GM12878 (cell line): ENCODE data around the gene NCAPD2. TPM values are rescaled to one million over a fixed set of nuclear protein-coding genes. Genes with fewer than 3 reads are reported as not detected.
"Not testable (repeated sequence)": the region's sequence is repeated elsewhere in the genome, so short reads cannot be mapped to it uniquely, and the experiment has no call there.

Source experiments
- ATAC-seq: fragments of 200-7000 bp; cut with Tn5 transposase; 3 replicates; pipeline ENCODE4 v1.9.1; 2020; ENCODE audit warnings: mild to moderate bottlenecking, moderate library complexity
- BruUV-seq: library from RNA; stranded (reverse); fragments of 400-500 nt; replicated peaks from 2 replicates; lab custom pipeline; 2021; lab: Mats Ljungman, UMichigan
- CTCF ChIA-PET: fragments of 300-600 bp; sonication (Branson Sonifier 250); formaldehyde crosslinking; extraction: SDS; loops from one replicate; lab custom pipeline; 2021; ENCODE audit warnings: inconsistent platforms; lab: Yijun Ruan, JAX
- POLR2A ChIA-PET: fragments of 350-600 bp; formaldehyde crosslinking; extraction: SDS; loops from one replicate; lab custom pipeline; 2021; ENCODE audit warnings: inconsistent platforms; lab: Charles Lee
- RAD21 ChIA-PET: fragments of 300-600 bp; sonication (Branson Sonifier 250); formaldehyde crosslinking; loops from one replicate; lab custom pipeline; 2023; ENCODE audit warnings: antibody characterized with exemption; ENCODE audit not compliant: unreplicated experiment; lab: Charles Lee
- SMC1A ChIA-PET: fragments of 300-600 bp; sonication (Branson Sonifier 250); formaldehyde crosslinking; loops from one replicate; lab custom pipeline; 2023; ENCODE audit not compliant: unreplicated experiment, uncharacterized antibody; lab: Charles Lee
- DNase-seq: peaks from one replicate; pipeline ENCODE4 v3.0.0-alpha.2; 2011; ENCODE audit warnings: low read depth, low spot score
- FAIRE-seq: peaks from 3 replicates; lab custom pipeline; 2011; peaks lifted over from hg19 to GRCh38; lab: Jason Lieb, UNC
- H2AFZ ChIP-seq: 2 replicates; pipeline ENCODE4 v1.6.0; 2011; ENCODE audit warnings: low read depth, low read length, control low read depth; ENCODE audit not compliant: control insufficient read depth
- H3K27ac ChIP-seq: 2 replicates; pipeline ENCODE4 v1.5.1; 2011; ENCODE audit warnings: control low read depth; ENCODE audit not compliant: control insufficient read depth, insufficient read depth
- H3K27me3 ChIP-seq, 2 experiments: replicated peaks in 1 of 2; 2 replicates each; pipeline versions ENCODE4 v1.6.0 to v1.6.1; 2011; ENCODE audit warnings: low read length in 1 of 2; ENCODE audit not compliant: control insufficient read depth in 2 of 2, insufficient read depth in 2 of 2
- H3K36me3 ChIP-seq, 2 experiments: 2 replicates each; pipeline ENCODE4 v1.5.1; 2011; ENCODE audit warnings: low read length in 1 of 2; ENCODE audit not compliant: control insufficient read depth in 2 of 2, insufficient read depth in 2 of 2
- H3K4me1 ChIP-seq: 2 replicates; pipeline ENCODE4 v1.6.1; 2011; ENCODE audit warnings: mild to moderate bottlenecking, low read length, moderate library complexity, mixed read lengths; ENCODE audit not compliant: control insufficient read depth, insufficient read depth
- H3K4me2 ChIP-seq: 2 replicates; pipeline ENCODE4 v1.6.0; 2011; ENCODE audit warnings: control low read depth; ENCODE audit not compliant: control insufficient read depth, insufficient read depth
- H3K4me3 ChIP-seq: fragments of 200-600 bp; sonication (generic); 2 replicates; pipeline ENCODE4 v1.5.1; 2016
- H3K79me2 ChIP-seq: 2 replicates; pipeline ENCODE4 v1.6.0; 2011; ENCODE audit warnings: low read length; ENCODE audit not compliant: control insufficient read depth, insufficient read depth
- H3K9ac ChIP-seq: 2 replicates; pipeline ENCODE4 v1.8.0; 2011; ENCODE audit warnings: low read length, control low read depth, mixed read lengths; ENCODE audit not compliant: control insufficient read depth, insufficient read depth
- H3K9me3 ChIP-seq: replicated peaks from 3 replicates; pipeline ENCODE4 v1.5.1; 2011; ENCODE audit warnings: mild to moderate bottlenecking, low read length; ENCODE audit not compliant: control insufficient read depth, insufficient read depth
- H4K20me1 ChIP-seq: 2 replicates; pipeline ENCODE4 v1.6.0; 2011; ENCODE audit not compliant: control insufficient read depth, insufficient read depth
- BACH1 ChIP-seq: fragments of 450-650 bp; IDR thresholded peaks from 2 replicates; pipeline ENCODE4 v1.6.1; 2017; ENCODE audit warnings: mild to moderate bottlenecking, borderline replicate concordance
- CBFB ChIP-seq: IDR thresholded peaks from 2 replicates; pipeline ENCODE4 v1.6.1; 2016; ENCODE audit warnings: antibody characterized with exemption, low read depth
- CTCF ChIP-seq, 3 experiments: IDR thresholded peaks in 2 of 3; conservative IDR thresholded peaks in 1 of 3; 2 replicates each; pipeline ENCODE4 v1.5.1; 2011; ENCODE audit warnings: low read depth in 3 of 3, low read length in 3 of 3, mild to moderate bottlenecking in 3 of 3, control low read depth in 2 of 3, moderate library complexity in 2 of 3, inconsistent platforms in 1 of 3, mixed read lengths in 1 of 3; ENCODE audit not compliant: control insufficient read depth in 2 of 3, insufficient read depth in 1 of 3; ENCODE audit errors: extremely low read depth in 1 of 3
- POLR2A ChIP-seq: IDR thresholded peaks from 2 replicates; pipeline ENCODE4 v1.6.1; 2011; ENCODE audit warnings: low read depth, mild to moderate bottlenecking, low read length
- POLR2AphosphoS5 ChIP-seq: IDR thresholded peaks from 2 replicates; pipeline ENCODE4 v1.6.1; 2011; ENCODE audit warnings: mild to moderate bottlenecking, low read length, inconsistent platforms
- RAD21 ChIP-seq: IDR thresholded peaks from 2 replicates; pipeline ENCODE4 v1.6.1; 2011; ENCODE audit warnings: mild to moderate bottlenecking, low read depth, low read length, moderate library complexity; ENCODE audit not compliant: insufficient read depth
- SIN3A ChIP-seq: IDR thresholded peaks from 2 replicates; pipeline ENCODE4 v1.6.1; 2012; ENCODE audit warnings: low read depth, low read length, improper control_type of control experiment
- SMARCA5 ChIP-seq: fragments of 450-650 bp; IDR thresholded peaks from 2 replicates; pipeline ENCODE4 v1.6.1; 2017; ENCODE audit warnings: mild to moderate bottlenecking
- SMC3 ChIP-seq: IDR thresholded peaks from 2 replicates; pipeline ENCODE4 v1.6.1; 2011; ENCODE audit warnings: low read length, improper control_type of control experiment, borderline replicate concordance
- YY1 ChIP-seq: IDR thresholded peaks from 2 replicates; pipeline ENCODE4 v1.6.1; 2011; ENCODE audit warnings: low read depth, mild to moderate bottlenecking, low read length
- WGBS: methylation state at CpG from one replicate; pipeline ENCODE4 v1.1.6; 2016; ENCODE audit warnings: low lambda C conversion rate; ENCODE audit not compliant: insufficient replicate concordance, insufficient coverage; ENCODE audit errors: missing lambda C conversion rate; 5-methylcytosine and 5-hydroxymethylcytosine counted together
- in situ Hi-C: fragments of 300-500 bp; cut with MboI; formaldehyde crosslinking; loops from 9 replicates; pipeline ENCODE4 v1.14.3; 2018; ENCODE audit warnings: mixed read lengths
- intact Hi-C: fragments of 100-400 bp; cut with micrococcal nuclease; formaldehyde crosslinking; loops from one replicate; pipeline ENCODE4 v1.14.2; 2022; ENCODE audit not compliant: unreplicated experiment
- polyA plus RNA-seq, 11 experiments: library from polyadenylated mRNA; depleted of rRNA in 4 of 11; unstranded in 6 of 11; stranded (reverse) in 5 of 11; fragments of >200 nt; fragmentation: Nextera tagmentation in 4 of 11; fragmentation: Illumina TruSeq in 1 of 11; extraction: Ambion mirVana in 4 of 11; extraction: Trizol in 1 of 11; gene quantifications; 1 replicate in 1 of 11; 2 replicates in 10 of 11; pipeline versions ENCODE4 v1.2.1 to v1.2.3, GENCODE V29; 2011 to 2016; ENCODE audit warnings: inconsistent platforms in 2 of 11, missing spikeins in 2 of 11, low read depth in 1 of 11
- total RNA-seq, 4 experiments: library from RNA; depleted of rRNA in 3 of 4; stranded (reverse); fragments of >200 nt in 3 of 4; fragmentation: Illumina TruSeq in 1 of 4; extraction: Trizol in 1 of 4; gene quantifications; 2 replicates each; pipeline versions ENCODE4 v1.2.1 to v1.2.3, GENCODE V29; 2013 to 2021

Gene NCAPD2
- total and polyA plus RNA-seq, 10 of the 15 experiments (the other 5 are each of a cell fraction or from before 2014, with no cell fraction given): 24.2 to 160 (median 110) TPM

- Histone ChIP-seq H3K4me1 (peaks cover 26% of the 10 kb centered on the region), H3K4me2 (peak overlapping the region; percentile 98), H3K9ac (peak overlapping the region; percentile 79), H4K20me1 (peaks cover 24% of the 10 kb centered on the region), H3K27ac (peak overlapping the region; percentile 9; the same call in 1 of the 2 replicates), H3K79me2 (peaks cover 56% of the 10 kb centered on the region), H3K4me3 (peak overlapping the region; percentile 83), H3K36me3 (peaks cover 24 to 30% of the 10 kb centered on the region in 2 experiments; a peak in 3 of 4 replicates)
- in situ Hi-C loops, H3K9me3 ChIP-seq, DNase-seq, H3K27me3 ChIP-seq, H2AFZ ChIP-seq: not testable (repeated sequence)
- ChIA-PET CTCF (interaction anchor here (0.6 to 7.7 kb wide), 48 partner anchors 9 to 329 kb away, joined by 3 to 91 read pairs (median 4); partner anchors contain the start of genes CD27, CDCA3, COPS7A and IFFO1), RAD21 (interaction anchor here (0.7 to 6.9 kb wide), 17 partner anchors 16 to 549 kb away, joined by 3 to 67 read pairs (median 5); partner anchors contain the start of genes MRPL51, TAPBPL and VAMP1), POLR2A (interaction anchor here (0.6 to 4.3 kb wide), 5 partner anchors 15 to 211 kb away, joined by 3 to 19 read pairs (median 3); no protein-coding TSS in a partner anchor), SMC1A (interaction anchor here (0.6 to 7.9 kb wide), 20 partner anchors 9 to 215 kb away, joined by 3 to 83 read pairs (median 4); partner anchors contain the start of gene TAPBPL)
- TF ChIP-seq CBFB (0 out of 2 replicates have a peak, but pooled peaks have one; percentile 46), POLR2A (0 out of 2 replicates have a peak, but pooled peaks have one; percentile 52), SMC3 (peak; percentile 45), RAD21 (peak; percentile 60), CTCF (IDR thresholded peaks at IDR 0.05 in 2 of 3, conservative IDR thresholded peaks at IDR 0.05 in 1 of 3; ENCODE audit: control insufficient read depth in 2 of 3, extremely low read depth in 1 of 3, insufficient read depth in 1 of 3, low read depth in 3 of 3, low read length in 3 of 3) (peak; percentile 63 to 82 (median 78)), POLR2AphosphoS5 (0 out of 2 replicates have a peak, but pooled peaks have one; percentile 39), SMARCA5 (0 out of 2 replicates have a peak, but pooled peaks have one; percentile 59), BACH1 (peak; percentile 27; the same call in 1 of the 2 replicates), YY1 (peak; percentile 36; the same call in 1 of the 2 replicates), SIN3A (0 out of 2 replicates have a peak, but pooled peaks have one; percentile 28)
- ATAC-seq: peak; percentile 8
- BruUV-seq: TSS peak; percentile 94
- 17% methylated on average over 17 of the region's 17 CpGs for WGBS
- intact Hi-C loops: loop anchor here (5.0 kb wide), 1 partner anchor 70 kb away; no protein-coding TSS in a partner anchor
- FAIRE-seq: peak; percentile 38
Measured at GRCh38 chr12:6537580-6538419, 43.9 kb downstream of the NCAPD2 start.
